ENCODE measurements around the gene DPYD.

DPYD gene

GRCh38 chr1:97834899-97835298 is 85.9 kb downstream of the DPYD start:
- no peak for DNase-seq

GRCh38 chr1:97833881-97834280 is 87.0 kb downstream of the DPYD start:
- DNase-seq = no peak

- DNase-seq = no peak
Measured at GRCh38 chr1:97832481-97832880, 88.4 kb downstream of the DPYD start.

GRCh38 chr1:97827887-97828286 is 92.9 kb downstream of the DPYD start:
- DNase-seq = no peak

- DNase-seq = no peak
Measured at GRCh38 chr1:97826820-97827219, 94.0 kb downstream of the DPYD start.

GRCh38 chr1:97824624-97825023 is 96.2 kb downstream of the DPYD start:
- no peak for DNase-seq

GRCh38 chr1:97824200-97824599 is 96.6 kb downstream of the DPYD start:
- no peak for DNase-seq

- no peak for DNase-seq
Measured at GRCh38 chr1:97820470-97821188, 100.2 kb downstream of the DPYD start.

- no peak for DNase-seq
Measured at GRCh38 chr1:97816927-97817326, 103.9 kb downstream of the DPYD start.

GRCh38 chr1:97814804-97815203 is 106.0 kb downstream of the DPYD start:
- no peak for DNase-seq

GRCh38 chr1:97814121-97814520 is 106.7 kb downstream of the DPYD start:
- DNase-seq = no peak

- no peak for DNase-seq
Measured at GRCh38 chr1:97812076-97812475, 108.8 kb downstream of the DPYD start.

- no peak for DNase-seq
Measured at GRCh38 chr1:97806996-97807520, 113.8 kb downstream of the DPYD start.

GRCh38 chr1:97806326-97806725 is 114.5 kb downstream of the DPYD start:
- no peak for DNase-seq

GRCh38 chr1:97805093-97805492 is 115.7 kb downstream of the DPYD start:
- no peak for DNase-seq

GRCh38 chr1:97803026-97803425 is 117.8 kb downstream of the DPYD start:
- no peak for DNase-seq

GRCh38 chr1:97802011-97802410 is 118.8 kb downstream of the DPYD start:
- DNase-seq = no peak

GRCh38 chr1:97797403-97798183 is 123.2 kb downstream of the DPYD start:
- no peak for DNase-seq

- no peak for DNase-seq
Measured at GRCh38 chr1:97796711-97797110, 124.1 kb downstream of the DPYD start.

- DNase-seq = no peak
Measured at GRCh38 chr1:97792655-97793054, 128.2 kb downstream of the DPYD start.

GRCh38 chr1:97791251-97791650 is 129.6 kb downstream of the DPYD start:
- no peak for DNase-seq

- DNase-seq = no peak
Measured at GRCh38 chr1:97787231-97787630, 133.6 kb downstream of the DPYD start.

GRCh38 chr1:97784661-97785060 is 136.2 kb downstream of the DPYD start:
- no peak for DNase-seq

- DNase-seq = no peak
Measured at GRCh38 chr1:97783751-97784150, 137.1 kb downstream of the DPYD start.
